ENCODE measurements around the gene SOX10. TPM values are rescaled to one million over a fixed set of nuclear protein-coding genes. Genes with fewer than 3 reads are reported as not detected.
A peak's percentile ranks its signal among the peaks of the same experiment; 100 is the strongest.

Gene SOX10
- total and polyA plus RNA-seq, 2 of the 13 experiments (the other 11 are each of a cell fraction or from before 2014, with no cell fraction given), result not detected

DNA sequence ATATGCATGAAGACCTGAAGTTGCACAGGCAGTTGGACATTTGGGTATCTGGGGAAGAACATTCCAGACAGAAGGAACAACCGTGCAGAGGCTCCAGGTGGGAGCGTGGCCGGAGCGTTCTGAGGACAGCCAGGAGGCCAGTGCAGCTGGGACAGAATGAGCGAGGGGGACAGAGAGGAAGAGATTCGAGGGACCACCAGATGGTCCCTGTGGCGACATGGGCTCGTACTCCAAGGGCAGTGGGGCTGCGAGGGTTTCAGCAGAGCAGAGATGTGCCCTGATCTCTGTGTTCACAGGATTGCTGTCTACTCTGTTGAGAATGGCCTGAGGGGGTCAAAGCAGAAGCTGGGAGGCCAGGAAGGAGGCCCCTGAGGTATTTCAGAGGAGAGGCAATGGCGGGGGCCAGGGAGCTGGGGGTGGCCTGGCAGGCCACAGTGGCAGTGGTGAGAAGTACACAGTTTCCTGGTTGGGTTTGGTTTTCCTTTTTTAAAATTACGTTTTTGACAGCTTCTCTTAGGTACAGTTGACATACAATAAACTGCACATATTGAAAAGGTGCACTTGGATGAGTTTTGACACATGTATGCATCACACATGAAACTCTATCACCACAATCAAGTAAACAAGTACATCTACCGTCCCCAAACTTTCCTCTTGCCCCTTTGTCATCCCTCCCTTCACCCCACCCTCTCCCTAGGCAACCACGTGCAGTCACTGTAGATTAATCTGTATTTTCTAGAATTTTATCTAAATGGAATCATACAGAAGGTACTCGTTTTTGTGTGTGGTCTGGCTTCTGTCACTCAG is 24.8 kb upstream of the SOX10 start (continued):
- TF ChIP-seq ZSCAN20 (CRISPR knock-in tag; IDR thresholded peaks at IDR 0.05; ENCODE audit: borderline replicate concordance), result no peak
- TF ChIP-seq, protein P1, sequence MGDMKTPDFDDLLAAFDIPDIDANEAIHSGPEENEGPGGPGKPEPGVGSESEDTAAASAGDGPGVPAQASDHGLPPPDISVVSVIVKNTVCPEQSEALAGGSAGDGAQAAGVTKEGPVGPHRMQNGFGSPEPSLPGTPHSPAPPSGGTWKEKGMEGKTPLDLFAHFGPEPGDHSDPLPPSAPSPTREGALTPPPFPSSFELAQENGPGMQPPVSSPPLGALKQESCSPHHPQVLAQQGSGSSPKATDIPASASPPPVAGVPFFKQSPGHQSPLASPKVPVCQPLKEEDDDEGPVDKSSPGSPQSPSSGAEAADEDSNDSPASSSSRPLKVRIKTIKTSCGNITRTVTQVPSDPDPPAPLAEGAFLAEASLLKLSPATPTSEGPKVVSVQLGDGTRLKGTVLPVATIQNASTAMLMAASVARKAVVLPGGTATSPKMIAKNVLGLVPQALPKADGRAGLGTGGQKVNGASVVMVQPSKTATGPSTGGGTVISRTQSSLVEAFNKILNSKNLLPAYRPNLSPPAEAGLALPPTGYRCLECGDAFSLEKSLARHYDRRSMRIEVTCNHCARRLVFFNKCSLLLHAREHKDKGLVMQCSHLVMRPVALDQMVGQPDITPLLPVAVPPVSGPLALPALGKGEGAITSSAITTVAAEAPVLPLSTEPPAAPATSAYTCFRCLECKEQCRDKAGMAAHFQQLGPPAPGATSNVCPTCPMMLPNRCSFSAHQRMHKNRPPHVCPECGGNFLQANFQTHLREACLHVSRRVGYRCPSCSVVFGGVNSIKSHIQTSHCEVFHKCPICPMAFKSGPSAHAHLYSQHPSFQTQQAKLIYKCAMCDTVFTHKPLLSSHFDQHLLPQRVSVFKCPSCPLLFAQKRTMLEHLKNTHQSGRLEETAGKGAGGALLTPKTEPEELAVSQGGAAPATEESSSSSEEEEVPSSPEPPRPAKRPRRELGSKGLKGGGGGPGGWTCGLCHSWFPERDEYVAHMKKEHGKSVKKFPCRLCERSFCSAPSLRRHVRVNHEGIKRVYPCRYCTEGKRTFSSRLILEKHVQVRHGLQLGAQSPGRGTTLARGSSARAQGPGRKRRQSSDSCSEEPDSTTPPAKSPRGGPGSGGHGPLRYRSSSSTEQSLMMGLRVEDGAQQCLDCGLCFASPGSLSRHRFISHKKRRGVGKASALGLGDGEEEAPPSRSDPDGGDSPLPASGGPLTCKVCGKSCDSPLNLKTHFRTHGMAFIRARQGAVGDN (CRISPR knock-in tag; IDR thresholded peaks at IDR 0.05), result peak; percentile 28
- TF ChIP-seq TOE1 (CRISPR knock-in tag; IDR thresholded peaks at IDR 0.05), result no peak
- TF ChIP-seq ZBTB21 (CRISPR knock-in tag; IDR thresholded peaks at IDR 0.05), result no peak
- no peak for TF ChIP-seq HIVEP1 (CRISPR knock-in tag; IDR thresholded peaks at IDR 0.05)
- no peak for TF ChIP-seq SNAI1 (CRISPR knock-in tag; IDR thresholded peaks at IDR 0.05; ENCODE audit: borderline replicate concordance)
- TF ChIP-seq ZFX (CRISPR knock-in tag; IDR thresholded peaks at IDR 0.05; ENCODE audit: low read depth), result no peak

DNA sequence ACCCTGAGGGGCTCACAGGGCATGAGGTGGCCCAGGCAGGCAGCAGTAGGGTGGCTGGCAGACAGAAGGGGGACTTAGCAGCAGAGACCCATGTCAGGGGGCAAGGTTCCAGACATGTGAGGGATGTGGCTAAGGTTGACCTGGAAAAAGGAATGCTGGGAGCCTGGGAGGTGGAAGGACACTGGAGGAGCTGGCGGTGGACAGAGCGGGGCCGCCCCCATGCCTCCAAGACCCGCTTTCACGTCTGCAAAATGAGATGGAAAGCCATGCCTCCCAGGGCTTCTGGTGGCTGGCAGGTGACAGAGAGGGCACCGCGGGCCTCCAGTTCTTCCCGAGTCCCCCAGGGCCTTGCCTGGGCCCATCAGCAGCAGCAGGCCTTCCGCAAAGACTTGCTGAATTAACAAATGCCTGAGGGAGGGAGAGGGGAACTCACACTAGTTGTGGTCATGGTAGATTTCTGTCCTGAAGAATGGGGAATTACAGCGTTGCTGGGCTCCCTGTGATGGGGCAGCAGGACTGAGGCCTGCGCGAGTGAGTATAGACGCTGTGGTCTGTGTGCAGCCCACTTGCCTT is 23.1 kb upstream of the SOX10 start:
- Histone ChIP-seq H3K4me1 (ENCODE audit: insufficient read depth, low read length) (peaks cover 63% of the 10 kb centered on the region), H3K4me2 (ENCODE audit: low read depth, low read length) (peak overlapping the region; percentile 42), H3K27ac (ENCODE audit: extremely low read length, insufficient read depth, low read length) (no peak overlapping the region), H3K27me3 (ENCODE audit: control insufficient read depth in 1 of 2, insufficient read depth in 2 of 2, low read length in 2 of 2) (no peaks in the 10 kb centered on the region), H2AFZ (ENCODE audit: low read length) (no peak overlapping the region), H3K9ac (ENCODE audit: insufficient read depth, low read depth, low read length) (no peak overlapping the region), H3K4me3 (replicated peaks in 1 of 3; ENCODE audit: insufficient read depth in 1 of 3, low read depth in 2 of 3, low read length in 3 of 3) (no peak overlapping the region; a peak in 1 of 6 replicates), H3K9me3 (ENCODE audit: low read length) (no peaks in the 10 kb centered on the region), H4K20me1 (ENCODE audit: insufficient read depth, low read length) (no peaks in the 10 kb centered on the region), H3K36me3 (replicated peaks in 1 of 2; ENCODE audit: control insufficient read depth in 1 of 2, insufficient read depth in 2 of 2, low read length in 2 of 2) (no peaks in the 10 kb centered on the region), H3K79me2 (ENCODE audit: insufficient read depth, low read length) (no peaks in the 10 kb centered on the region)
- ChIA-PET POLR2A (interaction anchor here (1.2 kb wide), 1 partner anchor 17 kb away, joined by 3 read pairs; no protein-coding TSS in a partner anchor), CTCF (ENCODE audit: low intra/inter-chr PET ratio, low total read pairs) (no interaction called here)
- peak; percentile 42 for ATAC-seq
- in situ Hi-C loops (cut with HindIII; ENCODE audit: extremely low pct_ligation_motif_present, low pct_unique_long_range_greater_than_20kb), result no loop called here
- WGBS (ENCODE audit: low lambda C conversion rate), result 57% methylated on average over 11 of the region's 13 CpGs
- no peak for FAIRE-seq
- BruUV-seq (replicated peaks), result no TSS peak
- intact Hi-C loops (cut with micrococcal nuclease; ENCODE audit: unreplicated experiment), result no loop called here
- DNase-seq (ENCODE audit: low spot score), result no peak
- TF ChIP-seq, protein P1 (CRISPR knock-in tag; IDR thresholded peaks at IDR 0.05), result peak; percentile 62
- TF ChIP-seq HIVEP1 (CRISPR knock-in tag; IDR thresholded peaks at IDR 0.05) (no peak), ZFX (CRISPR knock-in tag; IDR thresholded peaks at IDR 0.05; ENCODE audit: low read depth) (peak; percentile 60; the same call in 1 of the 2 replicates), ZNF235 (CRISPR knock-in tag; IDR thresholded peaks at IDR 0.05; ENCODE audit: borderline replicate concordance) (0 out of 2 replicates have a peak, but pooled peaks have one; percentile 15), ZNF251 (CRISPR knock-in tag; IDR thresholded peaks at IDR 0.05) (no peak)
- TF ChIP-seq, protein P2, sequence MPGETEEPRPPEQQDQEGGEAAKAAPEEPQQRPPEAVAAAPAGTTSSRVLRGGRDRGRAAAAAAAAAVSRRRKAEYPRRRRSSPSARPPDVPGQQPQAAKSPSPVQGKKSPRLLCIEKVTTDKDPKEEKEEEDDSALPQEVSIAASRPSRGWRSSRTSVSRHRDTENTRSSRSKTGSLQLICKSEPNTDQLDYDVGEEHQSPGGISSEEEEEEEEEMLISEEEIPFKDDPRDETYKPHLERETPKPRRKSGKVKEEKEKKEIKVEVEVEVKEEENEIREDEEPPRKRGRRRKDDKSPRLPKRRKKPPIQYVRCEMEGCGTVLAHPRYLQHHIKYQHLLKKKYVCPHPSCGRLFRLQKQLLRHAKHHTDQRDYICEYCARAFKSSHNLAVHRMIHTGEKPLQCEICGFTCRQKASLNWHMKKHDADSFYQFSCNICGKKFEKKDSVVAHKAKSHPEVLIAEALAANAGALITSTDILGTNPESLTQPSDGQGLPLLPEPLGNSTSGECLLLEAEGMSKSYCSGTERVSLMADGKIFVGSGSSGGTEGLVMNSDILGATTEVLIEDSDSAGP (CRISPR knock-in tag; IDR thresholded peaks at IDR 0.05; ENCODE audit: borderline replicate concordance), result 0 out of 2 replicates have a peak, but pooled peaks have one; percentile 19

All from HepG2 (cell line).